Measurements from ENCODE around the gene NT5C3A.
"Not testable (repeated sequence)": the region's sequence is repeated elsewhere in the genome, so short reads cannot be mapped to it uniquely, and the experiment has no call there.

DNA sequence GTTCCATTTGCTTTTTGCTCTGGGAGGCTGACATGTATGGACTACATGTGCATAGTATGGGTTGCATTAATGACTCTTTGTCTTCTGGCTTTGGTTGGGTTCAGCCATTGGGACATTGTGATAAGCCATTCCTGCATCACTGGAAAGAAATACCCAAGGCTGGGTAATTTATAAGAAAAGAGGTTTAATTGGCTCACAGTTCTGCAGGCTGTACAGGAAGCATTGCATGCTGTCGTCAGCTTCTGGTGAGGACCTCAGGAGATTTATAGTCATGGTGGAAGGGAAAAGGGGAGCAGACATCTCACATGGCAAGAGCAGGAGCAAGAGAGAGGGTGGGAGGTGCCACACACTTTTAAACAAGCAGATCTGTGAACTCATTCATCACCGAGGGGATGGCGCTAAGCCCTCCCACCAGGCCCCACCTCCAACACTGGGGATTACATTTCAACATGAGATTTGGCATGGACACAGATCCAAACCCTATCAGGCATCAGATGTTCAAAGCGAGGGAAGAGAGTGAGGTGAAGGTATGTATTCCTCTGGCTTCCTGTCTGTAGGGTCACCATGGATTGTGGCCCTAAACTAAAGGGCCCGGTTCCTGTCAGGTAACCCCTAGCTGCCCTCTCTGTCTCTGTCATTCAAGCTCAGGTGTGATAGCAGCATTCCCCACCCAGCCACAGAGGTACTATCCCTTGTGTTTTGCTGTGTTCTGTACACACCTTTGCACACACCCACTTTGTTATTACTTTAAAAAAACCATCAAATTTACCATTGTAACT is 95.9 kb downstream of the NT5C3A start:
- not testable (repeated sequence) for TF ChIP-seq EZH2phosphoT487 (IDR thresholded peaks at IDR 0.05; ENCODE audit: insufficient read depth, low read depth); EZH2 (IDR thresholded peaks at IDR 0.05; ENCODE audit: insufficient read depth, poor library complexity, severe bottlenecking)
